NCI-H748 (cell line): ENCODE measurements around the gene SIRT2.
A peak's percentile ranks its signal among the peaks of the same experiment; 100 is the strongest.

Experiments
- DNase-seq: peaks from one replicate; lab custom pipeline; 2025; ENCODE audit not compliant: unreplicated experiment; lab: John Stamatoyannopoulos, UW

Gene SIRT2

DNA sequence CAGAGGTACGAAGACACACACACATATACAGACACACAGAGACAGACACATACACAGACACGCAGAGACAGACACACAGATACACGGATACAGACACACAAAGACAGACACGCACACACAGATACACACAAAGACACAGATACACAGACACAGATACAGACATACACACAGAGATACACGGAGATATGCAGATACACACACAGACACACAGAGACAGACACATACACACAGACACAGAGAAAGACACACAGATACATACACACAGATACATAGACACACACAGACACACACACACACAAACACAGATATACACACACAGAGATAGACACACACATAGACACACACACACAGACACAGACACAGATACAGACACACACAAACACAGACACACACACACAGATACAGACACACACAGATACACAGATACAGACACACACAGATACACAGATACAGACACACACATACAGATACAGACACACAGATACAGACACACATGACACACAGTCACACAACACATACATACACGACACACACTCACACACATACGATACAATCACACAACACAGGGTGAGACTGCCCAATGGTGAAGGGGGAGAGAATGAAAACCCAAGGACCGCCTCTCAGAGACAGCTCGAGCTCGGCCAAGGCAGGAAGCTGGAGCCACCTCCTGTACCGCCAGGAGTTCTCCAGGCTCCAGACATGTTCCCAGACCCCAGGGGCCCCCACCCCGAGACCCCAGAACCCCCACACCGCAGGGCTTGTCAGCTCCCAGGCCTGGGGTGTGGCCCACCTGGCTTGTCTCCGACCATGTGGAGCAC lies 21.4 kb upstream of the SIRT2 start:
- DNase-seq = no peak

DNA sequence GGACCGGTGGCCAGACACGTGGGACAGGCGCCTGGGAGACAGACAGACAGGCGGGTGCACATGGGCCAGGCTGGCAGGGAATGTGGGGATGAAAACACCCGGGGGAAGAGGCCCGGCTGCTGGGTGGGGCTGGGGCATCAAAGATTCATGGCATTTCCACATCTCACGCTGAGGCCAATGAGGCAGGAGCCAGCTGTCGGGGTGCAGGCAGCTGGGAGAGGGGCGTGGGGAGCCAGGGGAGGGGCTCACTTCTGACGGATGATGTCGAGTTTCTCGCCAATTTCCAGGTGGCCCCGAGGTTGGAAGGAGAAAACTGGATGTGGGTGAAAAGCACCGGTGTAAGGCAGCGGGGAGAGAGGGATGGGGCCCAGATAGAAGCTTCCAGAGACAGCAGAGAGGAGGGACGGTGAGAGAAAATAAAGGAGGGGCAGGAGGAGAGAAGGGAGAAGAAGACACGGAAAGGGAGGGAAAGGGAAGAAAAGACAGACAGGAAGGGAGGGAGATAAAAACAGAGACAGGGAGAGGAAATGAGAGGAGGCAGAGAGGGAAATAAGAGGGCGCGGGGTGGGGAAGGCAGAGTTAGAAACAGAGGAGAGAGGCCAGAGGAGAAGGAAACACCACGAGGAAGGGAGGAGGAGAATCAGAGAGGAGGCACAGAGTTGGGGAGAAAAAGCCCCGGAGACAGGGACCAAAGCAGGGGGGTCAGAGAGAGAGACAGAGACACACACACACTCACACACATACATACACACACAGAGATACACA lies 20.6 kb upstream of the SIRT2 start:
- DNase-seq = no peak

DNA sequence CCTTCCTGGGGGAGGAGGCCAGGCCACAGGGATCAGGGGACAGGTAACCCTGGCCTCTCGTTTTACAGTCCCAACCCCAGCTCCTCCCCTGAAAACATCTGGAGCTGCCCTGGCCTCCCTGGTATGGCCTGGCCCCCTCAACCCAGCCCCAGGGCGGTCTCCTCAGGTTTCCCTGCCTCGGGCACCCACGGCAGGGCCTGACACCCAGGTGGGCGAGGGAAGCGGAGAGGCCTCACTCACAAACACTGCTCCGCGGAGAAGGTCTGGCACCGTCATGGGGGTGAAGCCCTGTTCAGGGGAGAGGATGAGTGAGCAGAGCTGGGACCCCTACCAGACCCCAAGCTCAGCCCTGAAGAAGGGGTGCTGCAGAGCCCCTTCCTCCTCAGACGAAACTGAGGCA lies 19.1 kb upstream of the SIRT2 start:
- no peak for DNase-seq

DNA sequence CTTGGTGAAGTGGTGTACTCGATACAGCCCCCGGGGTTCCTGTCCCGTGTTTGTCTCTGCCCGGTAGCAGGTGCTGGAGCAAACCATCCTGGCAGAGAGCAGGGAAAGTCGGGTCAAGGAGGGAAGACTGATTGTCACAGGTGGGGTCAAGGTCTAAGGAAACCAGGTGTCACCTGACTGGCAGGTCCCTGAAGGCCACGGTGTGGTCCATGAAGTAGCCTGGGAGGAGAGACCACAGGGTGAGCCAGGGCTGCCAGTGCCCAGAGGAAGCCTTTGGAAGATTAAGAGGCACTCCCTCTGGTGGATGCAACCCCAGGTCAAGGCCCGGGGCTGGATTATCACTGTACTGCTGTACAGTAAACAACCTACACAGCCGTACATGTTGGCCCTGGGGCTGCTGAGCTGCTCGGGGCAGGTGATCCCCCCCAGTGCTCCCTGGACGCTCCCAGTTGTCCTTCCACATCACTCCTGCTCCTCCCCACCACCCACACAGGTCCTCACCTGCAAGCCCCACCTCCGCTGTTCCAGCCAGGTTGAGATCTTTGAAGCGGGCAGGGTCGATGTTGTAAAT lies 18.6 kb upstream of the SIRT2 start:
- DNase-seq = peak; percentile 45

DNA sequence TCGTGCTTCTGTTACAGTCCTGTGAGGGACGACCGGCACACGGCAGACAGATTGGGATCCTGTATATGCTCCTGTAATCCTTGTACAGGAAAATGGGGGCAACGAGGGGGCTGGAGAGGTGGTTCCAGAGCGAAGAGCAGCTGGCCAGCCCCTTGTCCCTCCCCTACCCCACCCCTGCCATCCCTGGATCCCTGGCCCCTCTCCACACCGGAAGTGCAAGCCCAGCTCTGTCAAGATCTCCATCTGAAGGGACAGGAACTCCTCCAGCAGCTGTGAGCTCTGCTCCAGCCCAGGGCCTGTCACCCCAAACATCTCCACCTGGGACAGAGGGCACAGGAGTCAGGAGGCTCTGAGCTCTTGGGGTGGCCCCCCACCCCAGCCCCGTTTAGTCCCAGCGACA lies 18.1 kb upstream of the SIRT2 start:
- no peak for DNase-seq

DNA sequence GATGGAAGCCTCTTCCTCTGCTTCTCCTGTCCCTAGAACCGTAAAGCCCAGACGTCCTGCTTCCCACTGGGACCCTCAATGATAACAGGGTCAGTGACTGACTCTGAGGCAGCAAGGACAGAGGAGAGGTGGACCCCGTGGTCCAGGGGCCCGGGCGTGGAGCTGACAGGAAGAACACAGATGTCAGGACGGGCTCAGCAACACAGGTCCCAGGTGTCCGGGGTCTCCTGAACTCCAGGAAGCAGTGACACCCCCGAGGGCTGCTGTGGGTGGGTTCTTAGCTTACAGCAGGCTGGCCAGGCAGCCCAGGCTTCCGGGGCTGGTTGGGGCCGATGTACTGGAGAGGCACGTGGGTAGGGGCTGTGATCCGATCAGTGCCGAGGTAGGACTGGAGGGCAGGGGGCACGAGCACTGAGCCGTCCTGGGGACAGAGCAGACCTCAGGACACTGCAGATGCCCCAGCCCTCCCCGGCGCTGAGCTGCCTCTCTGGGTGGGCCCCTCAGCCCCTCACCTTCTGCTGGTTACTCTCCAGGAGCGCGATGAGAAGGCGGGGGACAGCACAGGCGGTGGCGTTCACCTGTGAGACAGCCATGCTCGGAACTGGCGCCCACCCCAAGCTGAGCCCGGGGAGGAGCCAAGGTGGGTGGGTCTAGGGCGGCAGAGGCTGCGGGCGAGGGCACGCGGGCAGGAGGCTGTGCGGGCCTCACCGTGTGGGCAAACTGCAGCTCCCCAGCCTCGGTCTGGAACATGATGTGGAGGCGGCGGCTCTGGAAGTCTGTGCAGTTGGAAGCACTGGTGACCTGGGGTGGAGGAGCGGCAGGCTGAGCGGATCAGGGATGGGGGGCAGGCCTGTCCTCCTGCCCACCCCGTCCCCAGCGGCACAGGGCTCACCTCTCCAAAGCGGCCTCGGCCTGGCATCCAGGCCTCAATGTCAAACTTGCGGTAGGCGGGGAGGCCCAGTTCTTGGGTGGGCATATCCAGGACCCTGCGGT lies 16.2 kb upstream of the SIRT2 start:
- DNase-seq = no peak

DNA sequence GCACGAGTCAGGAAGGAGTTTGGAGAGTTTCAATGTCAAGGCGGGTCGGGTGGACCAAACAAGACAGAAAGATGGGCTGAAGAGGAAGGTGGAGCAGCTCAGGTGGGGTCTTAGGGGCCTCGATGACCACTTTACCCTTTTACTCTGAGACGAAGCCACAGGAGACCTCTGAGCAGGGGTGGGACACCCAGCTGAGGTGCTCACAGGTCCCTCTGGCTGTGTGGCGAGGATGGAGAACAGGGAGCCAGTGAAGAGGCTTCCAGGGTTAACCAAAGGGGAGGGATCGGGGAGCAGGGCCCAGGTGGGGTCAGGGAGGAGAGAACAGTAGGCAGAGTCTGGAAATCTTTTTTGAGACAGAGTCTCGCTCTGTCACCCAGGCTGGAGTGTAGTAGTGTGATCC lies 14.5 kb upstream of the SIRT2 start:
- no peak for DNase-seq

DNA sequence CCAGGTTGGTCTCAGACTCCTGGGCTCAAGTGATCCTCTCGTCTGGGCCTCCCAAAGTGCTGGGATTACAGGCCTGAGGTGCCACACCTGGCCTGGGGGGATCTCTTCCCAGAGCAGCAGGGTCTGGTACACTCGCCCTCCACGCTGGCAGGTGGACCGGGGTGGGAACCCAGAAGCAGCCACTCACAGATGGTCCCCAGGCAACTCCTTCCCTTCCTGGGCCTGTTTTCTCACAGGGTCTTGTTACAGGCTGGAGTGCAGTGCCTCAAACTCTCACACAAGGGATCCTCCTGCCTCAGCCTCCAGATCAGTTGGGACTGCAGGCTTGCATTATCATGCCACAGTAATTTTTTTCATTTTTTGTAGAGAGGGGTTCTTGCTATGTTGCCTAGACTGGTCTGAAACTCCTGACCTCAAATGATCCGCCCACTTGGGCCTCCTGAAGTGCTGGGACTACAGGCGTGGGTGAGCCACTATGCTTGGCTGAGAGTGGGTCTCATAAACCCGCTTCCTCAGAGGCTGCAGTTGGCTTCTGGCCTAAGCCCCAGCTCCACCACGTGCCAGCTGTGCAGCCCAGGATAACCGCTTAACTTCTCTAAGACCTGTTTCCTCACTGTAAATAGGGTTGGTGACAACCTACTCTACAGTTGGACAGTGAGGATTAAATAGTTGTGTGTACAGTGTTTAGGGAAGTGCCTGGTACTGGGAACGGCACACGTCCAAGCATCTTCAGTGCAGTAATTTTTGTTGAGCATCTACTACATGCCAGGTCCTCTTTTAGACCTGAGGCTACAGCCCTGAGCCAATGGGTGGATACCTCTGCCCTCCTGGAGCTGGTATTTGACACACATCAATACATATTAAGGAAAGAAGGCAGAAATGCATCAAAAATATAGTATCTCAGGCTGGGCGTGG lies 13.4 kb upstream of the SIRT2 start:
- DNase-seq = no peak

DNA sequence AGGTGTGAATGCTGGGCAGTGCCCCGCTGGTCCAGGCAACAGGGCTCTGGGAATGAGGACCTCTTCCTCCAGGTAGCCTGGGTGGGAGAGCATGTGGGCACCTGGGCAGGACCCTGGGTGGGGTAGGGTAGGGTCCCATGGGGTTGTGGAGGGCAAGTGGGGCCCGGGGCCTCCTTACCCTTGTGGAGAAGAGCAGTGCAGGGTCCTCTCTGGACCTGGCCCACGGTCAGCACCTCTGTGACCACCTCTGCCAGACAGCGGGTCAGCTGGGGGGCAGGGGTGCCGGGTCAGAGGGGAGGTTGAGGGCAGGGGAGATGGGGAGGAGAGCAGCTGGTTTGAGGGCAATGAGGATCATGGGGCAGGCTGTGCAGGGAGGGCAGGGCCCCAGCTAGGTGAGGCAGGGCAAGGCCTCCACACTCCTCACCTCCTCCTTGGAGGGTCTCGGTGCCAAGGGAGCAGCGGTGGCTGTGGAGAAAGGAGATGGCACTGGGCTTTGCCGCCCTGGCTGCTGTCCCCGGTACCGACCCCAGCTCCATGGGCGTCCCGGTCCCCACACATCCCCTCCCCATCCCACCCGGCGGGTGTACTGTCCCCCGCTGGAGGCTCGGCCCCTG lies 12.1 kb upstream of the SIRT2 start:
- DNase-seq = no peak

DNA sequence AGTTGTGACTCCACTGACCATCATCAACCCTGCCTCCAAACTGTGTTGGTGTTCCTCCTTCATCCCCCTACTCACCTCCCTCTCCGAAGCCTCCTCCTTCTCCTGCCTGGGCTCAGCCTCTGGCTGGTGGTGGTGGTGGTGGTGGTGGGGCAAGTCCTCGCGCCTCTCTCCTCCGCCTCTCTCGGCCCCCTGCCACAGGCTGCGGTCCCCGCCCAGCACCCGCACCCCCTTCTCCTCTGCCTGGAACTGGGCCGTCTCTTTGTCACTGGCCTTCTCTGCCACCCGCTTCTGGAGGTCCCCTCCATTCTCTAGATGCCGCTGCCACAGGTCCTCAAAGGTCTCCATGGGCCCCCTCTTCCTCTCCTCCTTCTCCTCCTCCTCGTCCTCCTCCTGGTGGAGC lies 11.1 kb upstream of the SIRT2 start:
- DNase-seq = no peak

DNA sequence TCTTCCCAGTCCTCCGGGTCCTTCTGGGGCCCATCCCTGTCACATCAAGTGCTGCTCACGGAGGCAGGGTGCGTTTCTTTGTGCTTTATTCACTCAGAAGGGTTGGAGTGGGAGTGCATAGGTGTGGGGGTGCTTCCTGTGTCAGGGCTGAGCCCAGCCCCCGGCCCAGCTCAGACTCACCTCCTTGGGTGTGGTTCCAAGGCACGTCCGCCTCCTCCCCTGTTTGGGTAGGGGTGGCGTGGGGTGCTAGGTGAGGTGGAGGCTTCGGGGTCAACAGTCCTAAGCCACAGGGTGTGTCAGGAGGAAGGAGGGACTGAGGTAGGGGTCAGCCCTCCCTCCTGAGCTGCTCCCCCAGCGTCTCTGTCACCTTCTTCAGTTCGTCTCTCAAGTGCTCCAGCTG lies 9.5 kb upstream of the SIRT2 start:
- DNase-seq = no peak

DNA sequence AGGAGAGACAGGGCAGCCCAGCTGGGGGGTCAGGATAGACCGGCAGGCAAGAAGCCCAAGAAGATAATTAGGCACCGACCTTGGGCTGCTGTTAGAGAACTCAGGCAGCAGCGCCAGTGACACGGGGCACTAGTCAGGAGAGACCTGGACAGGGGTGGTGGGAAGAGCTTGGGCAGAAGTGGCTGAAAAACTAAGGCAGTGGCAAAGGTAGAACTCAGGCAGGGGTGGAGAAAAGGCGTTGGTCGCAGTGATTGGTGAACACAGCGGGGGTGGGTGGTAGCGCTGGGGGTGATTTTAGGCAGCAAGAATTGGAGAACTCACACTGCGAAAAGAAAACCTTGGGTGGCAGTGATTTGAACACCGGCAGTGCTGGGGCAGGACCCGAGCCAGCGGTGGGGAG lies 8.3 kb upstream of the SIRT2 start:
- DNase-seq = no peak

DNA sequence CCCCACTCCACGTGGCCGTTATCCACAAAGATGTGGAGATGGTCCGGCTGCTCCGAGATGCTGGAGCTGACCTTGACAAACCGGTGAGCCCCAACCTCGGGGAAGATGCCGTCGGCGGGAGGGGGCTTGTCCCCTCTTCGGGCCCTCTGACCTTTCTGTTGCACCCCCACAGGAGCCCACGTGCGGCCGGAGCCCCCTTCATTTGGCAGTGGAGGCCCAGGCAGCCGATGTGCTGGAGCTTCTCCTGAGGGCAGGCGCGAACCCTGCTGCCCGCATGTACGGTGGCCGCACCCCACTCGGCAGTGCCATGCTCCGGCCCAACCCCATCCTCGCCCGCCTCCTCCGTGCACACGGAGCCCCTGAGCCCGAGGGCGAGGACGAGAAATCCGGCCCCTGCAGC lies 7.8 kb upstream of the SIRT2 start:
- no peak for DNase-seq

DNA sequence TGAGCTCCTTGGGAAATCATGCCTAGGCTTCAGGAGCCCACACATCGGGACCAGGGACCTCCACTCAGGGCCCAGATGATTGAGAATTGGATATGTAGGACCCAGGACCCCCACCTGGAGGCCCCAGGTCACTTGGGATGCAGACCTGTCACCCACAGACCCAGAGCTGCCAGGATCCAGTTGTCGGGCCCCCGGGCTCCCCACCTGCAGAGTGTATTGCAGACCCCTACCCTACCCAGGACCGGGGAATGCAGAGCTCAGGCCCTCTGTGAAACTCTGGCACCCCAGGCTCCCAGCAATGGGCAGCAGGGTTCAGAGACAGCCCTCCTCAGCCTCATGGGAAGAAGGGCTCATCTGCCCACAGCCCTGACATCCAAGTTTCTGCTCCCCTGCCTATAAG lies 6.2 kb upstream of the SIRT2 start:
- DNase-seq = no peak

DNA sequence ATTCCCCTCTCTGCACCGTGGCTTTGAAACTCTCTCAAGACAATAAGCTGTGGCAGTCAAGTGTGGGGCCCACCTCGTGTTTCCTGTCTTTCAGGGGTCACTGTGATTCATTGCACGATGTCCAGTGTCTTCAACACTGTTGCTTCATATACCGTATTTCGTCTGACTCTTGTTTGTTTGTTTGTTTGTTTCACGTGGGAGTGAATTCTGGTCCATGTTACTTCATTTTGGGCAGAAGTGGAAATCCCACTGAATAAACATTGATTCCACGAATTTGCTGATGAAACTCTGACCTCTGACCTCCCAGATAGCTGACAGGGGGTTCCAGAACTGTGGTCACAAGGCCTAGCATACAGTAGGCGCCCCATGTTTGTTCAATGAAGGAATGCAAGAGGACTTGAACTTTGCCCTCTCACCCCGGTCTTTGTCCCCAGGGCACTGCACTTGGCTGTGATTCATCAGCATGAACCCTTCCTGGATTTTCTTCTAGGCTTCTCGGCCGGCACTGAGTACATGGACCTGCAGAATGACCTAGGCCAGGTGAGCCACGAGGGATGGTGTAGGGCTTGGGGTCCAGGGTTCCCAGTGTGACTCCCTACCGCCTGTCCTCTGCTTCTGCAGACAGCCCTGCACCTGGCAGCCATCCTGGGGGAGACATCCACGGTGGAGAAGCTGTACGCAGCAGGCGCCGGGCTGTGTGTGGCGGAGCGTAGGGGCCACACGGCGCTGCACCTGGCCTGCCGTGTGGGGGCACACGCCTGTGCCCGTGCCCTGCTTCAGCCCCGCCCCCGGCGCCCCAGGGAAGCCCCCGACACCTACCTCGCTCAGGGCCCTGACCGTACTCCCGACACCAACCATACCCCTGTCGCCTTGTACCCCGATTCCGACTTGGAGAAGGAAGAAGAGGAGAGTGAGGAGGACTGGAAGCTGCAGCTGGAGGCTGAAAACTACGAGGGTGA lies 5.4 kb upstream of the SIRT2 start:
- no peak for DNase-seq

DNA sequence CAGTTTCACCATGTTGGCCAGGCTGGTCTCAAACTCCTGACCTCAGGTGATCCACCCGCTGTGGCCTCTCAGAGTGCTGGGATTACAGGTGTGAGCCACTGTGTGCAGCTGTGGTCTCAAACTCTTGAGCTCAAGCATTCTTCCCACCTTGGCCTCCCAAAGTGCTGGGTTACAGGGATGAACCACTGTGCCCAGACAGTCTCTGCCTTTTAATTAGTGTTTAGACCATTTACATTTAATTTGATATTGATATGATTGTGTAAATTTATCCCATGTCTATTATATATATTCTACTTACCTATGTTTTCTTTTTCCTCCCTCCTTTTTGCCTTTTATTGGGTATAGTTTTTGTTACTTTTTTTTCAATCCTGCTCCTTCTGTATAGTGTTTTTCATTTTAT lies 2.3 kb upstream of the SIRT2 start:
- no peak for DNase-seq

DNA sequence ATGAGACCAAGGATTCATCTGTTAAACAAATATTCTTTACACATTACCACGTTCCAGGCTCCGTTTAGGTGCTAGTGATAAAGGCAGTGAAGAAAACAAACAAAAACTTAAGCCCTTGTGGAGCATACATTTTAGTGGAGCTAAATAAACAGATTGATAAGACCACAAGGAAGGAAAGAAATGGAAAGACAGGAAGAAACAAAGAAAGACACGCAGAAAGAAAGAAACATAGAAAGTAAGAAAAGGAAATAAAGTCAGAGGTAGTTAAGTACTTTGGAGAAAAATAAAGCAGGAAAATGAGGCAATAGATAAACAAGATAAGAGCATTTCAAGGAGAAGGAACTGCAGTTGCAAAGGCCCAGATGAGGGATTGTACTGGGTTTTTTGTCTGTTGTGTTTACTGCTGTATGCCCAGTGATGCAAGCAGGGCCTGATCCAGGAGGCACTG lies 1.3 kb upstream of the SIRT2 start:
- DNase-seq = no peak

DNA sequence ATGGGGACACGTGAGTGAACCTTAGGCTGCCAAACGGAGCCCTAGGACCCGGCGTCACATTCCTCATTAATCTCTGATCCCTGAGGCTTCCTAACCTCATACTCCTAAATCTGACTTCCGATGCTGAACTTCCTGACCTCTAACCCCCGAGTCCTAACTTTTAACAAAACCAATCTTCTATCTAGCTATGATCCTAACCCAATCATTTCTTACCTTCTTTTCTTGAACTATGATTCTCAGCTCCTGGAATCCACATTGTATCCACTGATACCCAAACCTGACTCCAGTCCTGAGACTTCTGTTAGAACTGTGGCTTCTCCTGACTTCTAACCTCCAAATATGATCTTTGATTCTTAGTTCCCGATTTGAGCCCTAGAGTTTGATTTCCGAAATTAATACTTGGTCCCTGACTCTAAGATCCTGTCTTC lies 798 bp upstream of the SIRT2 start:
- no peak for DNase-seq
